Lower leg skin (tissue), 3 donors: ENCODE measurements around the gene C4B.

Source experiments
- CTCF ChIP-seq, 3 donors: fragments of 450-650 bp; IDR thresholded peaks; one replicate each; pipeline ENCODE4 v1.5.1; 2016; ENCODE audit warnings: antibody characterized with exemption in 3 of 3, mild to moderate bottlenecking in 3 of 3, moderate library complexity in 2 of 3
- POLR2A ChIP-seq, 2 donors: fragments of 450-650 bp; IDR thresholded peaks; one replicate each; pipeline ENCODE4 v1.6.1; 2016 to 2017; ENCODE audit warnings: antibody characterized with exemption in 2 of 2, mild to moderate bottlenecking in 1 of 2, moderate library complexity in 1 of 2

- TF ChIP-seq CTCF (IDR thresholded peaks at IDR 0.05) = no peak
- no peak for TF ChIP-seq POLR2A (IDR thresholded peaks at IDR 0.05)
Measured at GRCh38 chr6:31970604-31971271, 43.9 kb upstream of the C4B start.
